Neural cell (in vitro differentiated cells): ENCODE data around the gene PNKD. TPM values are rescaled to one million over a fixed set of nuclear protein-coding genes. Genes with fewer than 3 reads are reported as not detected.

Source experiments
- H2AFZ ChIP-seq: fragments of 200-600, 300-800 bp; sonication (generic), shearing (Covaris generic); 2 replicates; pipeline ENCODE4 v1.6.0; 2014; ENCODE audit warnings: low read depth, mild to moderate bottlenecking, antibody characterized with exemption, low read length, moderate library complexity
- H3F3A ChIP-seq: fragments of 200-600 bp; shearing (Covaris generic); 2 replicates; pipeline ENCODE4 v1.6.1; 2016; ENCODE audit warnings: mild to moderate bottlenecking, moderate library complexity, mixed read lengths, antibody characterized with exemption, low read length; ENCODE audit not compliant: insufficient read depth, poor library complexity, severe bottlenecking
- H3K27ac ChIP-seq: fragments of 200-600, 300-800 bp; sonication (generic), shearing (Covaris generic); 2 replicates; pipeline ENCODE4 v1.5.1; 2014; ENCODE audit warnings: mild to moderate bottlenecking, low read length, moderate library complexity
- H3K27me3 ChIP-seq: fragments of 300-800, 200-600 bp; sonication (generic), shearing (Covaris generic); 2 replicates; pipeline ENCODE4 v1.6.0; 2014; ENCODE audit warnings: mild to moderate bottlenecking, low read depth, low read length, moderate library complexity; ENCODE audit not compliant: insufficient read depth
- H3K36me3 ChIP-seq: fragments of 300-800, 200-600 bp; sonication (generic), shearing (Covaris generic); 2 replicates; pipeline ENCODE4 v1.5.1; 2014; ENCODE audit warnings: mild to moderate bottlenecking, antibody characterized with exemption, low read length, moderate library complexity; ENCODE audit not compliant: insufficient read depth
- H3K4me2 ChIP-seq: fragments of 300-800, 200-600 bp; sonication (generic), shearing (Covaris generic); 2 replicates; pipeline ENCODE4 v1.6.0; 2014; ENCODE audit warnings: mild to moderate bottlenecking, low read length
- H3K4me3 ChIP-seq: fragments of 300-800, 200-600 bp; sonication (generic), shearing (Covaris generic); 2 replicates; pipeline ENCODE4 v1.5.1; 2014; ENCODE audit warnings: mild to moderate bottlenecking, low read length, moderate library complexity
- H3K79me2 ChIP-seq: fragments of 200-600 bp; shearing (Covaris generic); replicated peaks from 2 replicates; pipeline ENCODE4 v1.6.0; 2014; ENCODE audit warnings: mild to moderate bottlenecking, low read length, moderate library complexity; ENCODE audit not compliant: insufficient read depth
- H3K9ac ChIP-seq: fragments of 300-800, 200-600 bp; sonication (generic), shearing (Covaris generic); 2 replicates; pipeline ENCODE4 v1.6.1; 2016; ENCODE audit warnings: mild to moderate bottlenecking, low read length, mixed read lengths
- H3K9me2 ChIP-seq: fragments of 200-600 bp; shearing (Covaris generic); 2 replicates; pipeline ENCODE4 v1.6.1; 2016; ENCODE audit warnings: mild to moderate bottlenecking, low read length, mixed read lengths; ENCODE audit not compliant: insufficient read depth
- H3K9me3 ChIP-seq: fragments of 200-600, 300-800 bp; sonication (generic), shearing (Covaris generic); 2 replicates; pipeline ENCODE4 v1.6.1; 2016; ENCODE audit warnings: mild to moderate bottlenecking, mixed run types, low read length, moderate library complexity, mixed read lengths
- H4K20me1 ChIP-seq: fragments of 200-600 bp; shearing (Covaris generic); 2 replicates; pipeline ENCODE4 v1.6.1; 2016; ENCODE audit warnings: mild to moderate bottlenecking, mixed run types; ENCODE audit not compliant: insufficient read depth
- CTCF ChIP-seq: fragments of 450-650 bp; IDR thresholded peaks from 2 replicates; pipeline ENCODE4 v1.5.1; 2014; ENCODE audit warnings: antibody characterized with exemption, mild to moderate bottlenecking, moderate library complexity; ENCODE audit not compliant: poor library complexity, severe bottlenecking
- EP300 ChIP-seq: fragments of 450-650 bp; conservative IDR thresholded peaks from 2 replicates; pipeline ENCODE4 v1.6.1; 2014; ENCODE audit warnings: antibody characterized with exemption, mild to moderate bottlenecking, moderate library complexity; ENCODE audit not compliant: poor library complexity, severe bottlenecking
- EZH2 ChIP-seq: fragments of 200-600, 300-800 bp; shearing (Covaris generic), sonication (generic); IDR thresholded peaks from 2 replicates; pipeline ENCODE4 v1.6.1; 2014; ENCODE audit warnings: antibody characterized with exemption, low read length, borderline replicate concordance, mild to moderate bottlenecking; ENCODE audit not compliant: insufficient read depth, poor library complexity, severe bottlenecking
- MXI1 ChIP-seq: fragments of 450-650 bp; conservative IDR thresholded peaks from 2 replicates; pipeline ENCODE4 v1.6.1; 2014; ENCODE audit warnings: antibody characterized with exemption, mild to moderate bottlenecking; ENCODE audit not compliant: poor library complexity, severe bottlenecking
- POLR2AphosphoS5 ChIP-seq: IDR thresholded peaks from 2 replicates; pipeline ENCODE4 v1.6.1; 2012
- RAD21 ChIP-seq: fragments of 450-650 bp; conservative IDR thresholded peaks from 2 replicates; pipeline ENCODE4 v1.6.1; 2014; ENCODE audit warnings: antibody characterized with exemption, mild to moderate bottlenecking, moderate library complexity
- SMC3 ChIP-seq: fragments of 450-650 bp; conservative IDR thresholded peaks from 2 replicates; pipeline ENCODE4 v1.6.1; 2014; ENCODE audit warnings: antibody characterized with exemption, mild to moderate bottlenecking, moderate library complexity; ENCODE audit not compliant: poor library complexity
- TAF1 ChIP-seq: IDR thresholded peaks from 2 replicates; pipeline ENCODE4 v1.6.1; 2012; ENCODE audit warnings: low read depth
- polyA plus RNA-seq: library from polyadenylated mRNA; depleted of rRNA; stranded (reverse); fragments of >200 nt; gene quantifications from 2 replicates; pipeline ENCODE4 v1.2.3, GENCODE V29; 2014
- TF ChIP-seq, protein P1 (sequence below): IDR thresholded peaks from 2 replicates; pipeline ENCODE4 v1.6.1; 2012; ENCODE audit warnings: borderline replicate concordance

The PNKD gene
- polyA plus RNA-seq, 1 donor from 2014 or later, result 59.7 TPM

DNA sequence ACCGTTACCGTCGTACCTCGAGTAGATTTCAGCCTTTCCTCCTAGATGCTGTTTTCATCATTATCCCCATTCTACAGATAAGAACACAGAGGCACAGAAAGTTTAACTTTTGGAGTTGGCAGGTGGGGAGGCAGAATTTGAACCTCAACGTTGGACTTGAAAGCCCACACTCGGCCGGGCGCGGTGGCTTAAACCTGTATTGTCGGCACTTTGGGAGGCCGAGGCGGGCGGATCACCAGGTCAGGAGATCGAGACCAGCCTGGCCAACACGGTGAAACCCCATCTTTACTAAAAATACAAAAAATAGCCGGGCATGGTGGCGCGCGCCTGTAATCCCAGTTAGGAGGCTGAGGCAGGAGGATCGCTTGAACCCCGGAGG lies 97.8 kb downstream of the PNKD start:
- TF ChIP-seq RAD21 (no peak), EP300 (no peak), SMC3 (no peak), POLR2AphosphoS5 (no peak), MXI1 (no peak), EZH2 (no peak), CTCF (no peak)
- TF ChIP-seq, protein P1, sequence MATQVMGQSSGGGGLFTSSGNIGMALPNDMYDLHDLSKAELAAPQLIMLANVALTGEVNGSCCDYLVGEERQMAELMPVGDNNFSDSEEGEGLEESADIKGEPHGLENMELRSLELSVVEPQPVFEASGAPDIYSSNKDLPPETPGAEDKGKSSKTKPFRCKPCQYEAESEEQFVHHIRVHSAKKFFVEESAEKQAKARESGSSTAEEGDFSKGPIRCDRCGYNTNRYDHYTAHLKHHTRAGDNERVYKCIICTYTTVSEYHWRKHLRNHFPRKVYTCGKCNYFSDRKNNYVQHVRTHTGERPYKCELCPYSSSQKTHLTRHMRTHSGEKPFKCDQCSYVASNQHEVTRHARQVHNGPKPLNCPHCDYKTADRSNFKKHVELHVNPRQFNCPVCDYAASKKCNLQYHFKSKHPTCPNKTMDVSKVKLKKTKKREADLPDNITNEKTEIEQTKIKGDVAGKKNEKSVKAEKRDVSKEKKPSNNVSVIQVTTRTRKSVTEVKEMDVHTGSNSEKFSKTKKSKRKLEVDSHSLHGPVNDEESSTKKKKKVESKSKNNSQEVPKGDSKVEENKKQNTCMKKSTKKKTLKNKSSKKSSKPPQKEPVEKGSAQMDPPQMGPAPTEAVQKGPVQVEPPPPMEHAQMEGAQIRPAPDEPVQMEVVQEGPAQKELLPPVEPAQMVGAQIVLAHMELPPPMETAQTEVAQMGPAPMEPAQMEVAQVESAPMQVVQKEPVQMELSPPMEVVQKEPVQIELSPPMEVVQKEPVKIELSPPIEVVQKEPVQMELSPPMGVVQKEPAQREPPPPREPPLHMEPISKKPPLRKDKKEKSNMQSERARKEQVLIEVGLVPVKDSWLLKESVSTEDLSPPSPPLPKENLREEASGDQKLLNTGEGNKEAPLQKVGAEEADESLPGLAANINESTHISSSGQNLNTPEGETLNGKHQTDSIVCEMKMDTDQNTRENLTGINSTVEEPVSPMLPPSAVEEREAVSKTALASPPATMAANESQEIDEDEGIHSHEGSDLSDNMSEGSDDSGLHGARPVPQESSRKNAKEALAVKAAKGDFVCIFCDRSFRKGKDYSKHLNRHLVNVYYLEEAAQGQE, result no peak
- Histone ChIP-seq H2AFZ (no peak overlapping the region), H3K9ac (no peak overlapping the region), H3K79me2 (no peaks in the 10 kb centered on the region), H3K27me3 (peaks cover 9% of the 10 kb centered on the region), H3K36me3 (no peaks in the 10 kb centered on the region), H3F3A (no peaks in the 10 kb centered on the region), H3K4me3 (no peak overlapping the region), H3K9me2 (no peaks in the 10 kb centered on the region), H3K27ac (no peak overlapping the region), H4K20me1 (no peaks in the 10 kb centered on the region), H3K4me2 (no peak overlapping the region), H3K9me3 (no peaks in the 10 kb centered on the region)

DNA sequence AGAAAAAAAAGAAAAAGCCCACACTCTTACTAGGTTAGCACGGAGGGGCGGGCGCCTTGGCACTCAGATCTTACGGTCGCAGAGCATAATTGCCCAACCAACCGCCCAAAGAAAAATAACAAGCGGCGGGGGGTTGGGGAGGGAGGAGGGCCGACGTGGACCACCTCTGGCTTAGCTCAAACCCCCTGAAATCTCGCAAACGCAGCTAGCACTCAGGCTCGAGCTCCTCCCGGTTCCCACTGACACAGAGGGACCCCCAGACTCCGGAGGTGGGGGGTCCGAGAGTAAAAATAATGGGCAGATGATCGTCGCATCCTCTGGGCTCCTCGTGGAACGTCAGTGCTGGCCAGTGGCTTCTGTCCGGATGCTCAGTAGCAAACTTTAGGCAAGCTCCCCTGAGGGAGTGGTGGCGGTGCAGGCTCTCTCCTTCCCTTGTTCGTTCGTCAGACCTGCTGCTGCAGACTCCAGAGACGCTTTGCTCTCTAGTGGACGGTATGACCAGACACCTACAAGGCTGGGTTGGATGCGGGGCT lies 98.4 kb downstream of the PNKD start:
- no peak overlapping the region for H2AFZ ChIP-seq
- no peak overlapping the region for H3K4me3 ChIP-seq

More for the DNA sequence above, 98.4 kb downstream of the PNKD start:
- Histone ChIP-seq H3K36me3 (no peaks in the 10 kb centered on the region), H3K27me3 (peaks cover 9% of the 10 kb centered on the region), H4K20me1 (no peaks in the 10 kb centered on the region), H3K9ac (no peak overlapping the region), H3K9me2 (no peaks in the 10 kb centered on the region), H3K9me3 (no peaks in the 10 kb centered on the region), H3K79me2 (no peaks in the 10 kb centered on the region), H3K27ac (no peak overlapping the region), H3F3A (no peaks in the 10 kb centered on the region), H3K4me2 (no peak overlapping the region)
- TF ChIP-seq, protein P1, result no peak
- TF ChIP-seq EZH2, result no peak
- no peak for TF ChIP-seq RAD21
- no peak for TF ChIP-seq SMC3
- no peak for TF ChIP-seq MXI1
- TF ChIP-seq POLR2AphosphoS5, result no peak
- no peak for TF ChIP-seq TAF1
- TF ChIP-seq EP300, result no peak
- TF ChIP-seq CTCF, result no peak
